HG02884 (cell line): ENCODE measurements around the gene OR2A12.
"Not testable (repeated sequence)": the region's sequence is repeated elsewhere in the genome, so short reads cannot be mapped to it uniquely, and the experiment has no call there.

Source experiments
- ATAC-seq: cut with Tn5 transposase; IDR thresholded peaks from one replicate; pipeline ENCODE4 v1.9.1; 2021; ENCODE audit warnings: mild to moderate bottlenecking, moderate library complexity; ENCODE audit not compliant: unreplicated experiment

Gene OR2A12

DNA sequence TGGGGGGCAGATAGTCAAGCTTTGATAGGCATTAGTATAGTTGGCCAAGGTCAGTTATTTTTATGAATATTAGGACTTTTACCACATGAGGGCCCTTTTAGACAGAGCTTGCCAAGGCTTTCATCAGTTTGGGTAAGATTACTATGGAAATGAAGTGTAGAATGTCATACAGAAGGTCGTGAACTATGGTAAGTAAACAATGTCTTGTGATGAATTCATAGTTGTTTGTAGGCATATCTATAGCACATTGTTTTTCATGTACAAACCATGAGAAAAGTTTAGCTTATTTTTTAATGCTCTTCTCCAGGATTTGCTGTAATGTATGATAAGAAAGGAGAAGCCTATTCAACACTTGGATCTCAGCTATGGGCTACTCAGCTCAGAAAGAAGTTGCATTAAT is 27.6 kb downstream of the OR2A12 start:
- ATAC-seq: no peak

DNA sequence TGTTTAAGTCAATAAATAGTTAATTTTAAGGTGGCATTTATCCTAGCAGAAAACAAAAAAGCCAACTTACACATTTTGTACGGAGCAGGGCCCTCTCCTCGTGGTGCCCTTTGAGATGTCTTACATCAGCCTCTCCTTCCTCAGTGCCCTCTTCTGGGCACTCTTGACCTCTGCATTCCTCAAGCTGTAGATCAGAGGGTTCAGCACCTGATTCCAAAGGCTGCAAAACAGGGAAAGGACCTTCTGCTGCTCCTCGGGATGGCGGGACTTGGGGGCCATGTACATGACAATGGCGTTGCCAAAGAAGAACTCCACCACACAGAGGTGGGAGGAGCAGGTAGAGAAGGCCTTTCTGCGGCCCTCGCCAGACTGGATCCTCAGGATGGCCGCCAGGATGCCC is 32.3 kb downstream of the OR2A12 start:
- no peak for ATAC-seq

DNA sequence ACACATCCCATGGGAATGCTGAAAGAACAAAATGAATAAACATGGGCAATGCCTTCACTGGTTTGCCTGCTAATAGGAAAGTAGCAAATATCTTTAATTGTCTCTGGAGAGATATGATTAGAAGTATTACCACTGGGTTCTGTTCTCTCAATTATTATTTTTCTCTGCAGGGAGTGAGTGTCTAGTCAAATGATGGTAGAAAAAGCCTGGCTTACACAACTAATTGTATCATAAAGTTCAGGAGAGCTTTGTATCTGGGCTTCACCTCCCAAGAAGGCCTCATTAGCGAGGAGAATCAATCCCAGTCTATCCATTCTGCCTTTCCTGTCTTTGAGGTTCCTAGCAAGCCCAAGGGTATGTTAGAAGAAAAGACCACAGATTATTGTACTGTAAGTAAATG is 36.8 kb downstream of the OR2A12 start, which contains the start of gene OR2A14:
Gene OR2A14, plus strand, starts transcription at position 301 of the 400 bp plus-strand sequence. CDS start 5,937 bp downstream, outside the sequence.
- no peak for ATAC-seq

DNA sequence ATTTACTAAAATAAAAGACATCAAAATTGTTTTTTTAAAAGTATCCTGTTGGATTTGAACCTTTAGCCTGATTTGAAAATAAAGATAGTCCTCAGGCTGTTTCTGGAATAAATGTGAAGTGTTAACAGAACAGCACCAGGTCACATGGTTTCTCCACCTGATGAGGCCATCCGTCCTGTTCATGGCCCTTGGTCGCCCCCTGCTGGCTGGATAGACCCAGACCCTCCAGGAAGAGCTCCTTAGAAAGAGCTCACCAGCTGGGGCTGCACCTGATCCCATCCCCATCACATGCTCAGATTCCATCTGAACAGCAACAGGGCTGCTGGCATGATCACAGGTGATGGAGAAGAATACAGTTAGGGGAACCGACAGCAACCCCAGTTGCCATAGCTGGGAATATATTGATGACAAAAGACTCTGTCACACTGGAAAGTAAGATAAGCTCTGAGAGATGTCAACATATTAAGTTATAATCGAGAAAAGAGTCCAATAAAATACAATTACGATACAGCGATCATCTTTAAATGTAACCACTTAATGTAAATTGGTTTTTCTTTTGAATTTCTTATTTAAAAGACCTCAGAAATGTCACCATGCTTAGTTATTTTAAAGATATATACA is 41.7 kb downstream of the OR2A12 start:
- peak; percentile 100 for ATAC-seq

DNA sequence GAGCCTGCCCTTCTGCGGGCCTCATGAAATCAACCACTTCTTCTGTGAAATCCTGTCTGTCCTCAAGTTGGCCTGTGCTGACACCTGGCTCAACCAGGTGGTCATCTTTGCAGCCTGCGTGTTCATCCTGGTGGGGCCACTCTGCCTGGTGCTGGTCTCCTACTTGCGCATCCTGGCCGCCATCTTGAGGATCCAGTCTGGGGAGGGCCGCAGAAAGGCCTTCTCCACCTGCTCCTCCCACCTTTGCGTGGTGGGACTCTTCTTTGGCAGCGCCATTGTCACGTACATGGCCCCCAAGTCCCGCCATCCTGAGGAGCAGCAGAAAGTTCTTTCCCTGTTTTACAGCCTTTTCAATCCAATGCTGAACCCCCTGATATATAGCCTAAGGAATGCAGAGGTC is 43.5 kb downstream of the OR2A12 start:
- not testable (repeated sequence) for ATAC-seq

DNA sequence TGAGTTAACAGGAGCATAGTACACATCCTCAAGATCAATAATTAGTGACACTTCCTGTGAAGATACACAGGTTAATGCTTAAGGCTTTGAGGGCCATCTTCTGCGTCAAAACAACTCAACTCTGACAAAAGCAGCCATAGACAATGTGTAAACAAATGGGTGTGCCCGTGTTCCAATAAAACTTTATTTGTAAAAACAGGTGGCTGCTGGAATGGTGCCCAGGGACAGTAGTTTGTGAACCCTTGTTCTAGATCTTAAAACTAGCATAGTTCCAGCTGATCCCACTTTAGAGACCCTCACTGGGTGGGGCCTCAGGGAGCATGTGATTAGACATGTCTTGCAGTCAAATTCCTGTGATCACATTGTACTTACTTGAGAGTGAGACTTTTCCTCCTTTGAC is 44.7 kb downstream of the OR2A12 start:
- ATAC-seq: no peak

DNA sequence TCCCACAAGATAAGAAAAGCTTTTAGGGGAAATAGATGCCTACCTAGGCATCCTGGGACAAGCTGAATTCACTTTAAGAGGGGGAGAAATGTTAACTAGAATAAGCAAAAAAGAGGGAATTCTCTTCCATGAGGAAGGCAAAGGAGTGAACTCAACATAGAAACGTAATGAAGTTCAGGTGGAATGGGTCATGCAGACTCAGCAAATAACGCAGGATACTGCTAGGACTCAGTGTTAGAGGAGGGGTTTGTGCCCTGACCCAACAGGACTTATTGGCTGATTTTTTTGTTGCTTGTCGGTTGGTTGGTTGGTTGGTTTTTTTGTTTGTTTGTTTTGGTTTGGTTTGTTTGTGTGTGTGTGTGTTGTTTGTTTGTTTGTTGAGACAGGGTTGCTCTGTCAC is 46.2 kb downstream of the OR2A12 start:
- no peak for ATAC-seq

DNA sequence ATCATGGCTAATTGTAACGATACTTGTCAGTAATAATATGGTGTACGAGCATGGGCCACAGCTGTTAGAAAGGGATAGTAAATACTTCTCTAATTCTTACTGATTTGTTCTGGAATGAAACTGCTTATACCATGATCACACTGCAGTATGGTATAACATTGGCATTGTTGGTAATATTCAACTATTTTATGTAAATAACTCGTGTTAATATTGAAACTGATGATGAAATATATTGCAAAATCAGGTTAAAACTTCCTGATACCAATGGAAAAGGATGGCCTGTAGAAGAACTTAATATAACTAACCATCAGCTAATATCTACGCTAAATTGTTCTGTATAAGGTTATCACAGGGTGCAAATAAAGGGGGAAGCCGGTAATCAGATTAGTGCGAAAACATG is 47.2 kb downstream of the OR2A12 start:
- no peak for ATAC-seq

DNA sequence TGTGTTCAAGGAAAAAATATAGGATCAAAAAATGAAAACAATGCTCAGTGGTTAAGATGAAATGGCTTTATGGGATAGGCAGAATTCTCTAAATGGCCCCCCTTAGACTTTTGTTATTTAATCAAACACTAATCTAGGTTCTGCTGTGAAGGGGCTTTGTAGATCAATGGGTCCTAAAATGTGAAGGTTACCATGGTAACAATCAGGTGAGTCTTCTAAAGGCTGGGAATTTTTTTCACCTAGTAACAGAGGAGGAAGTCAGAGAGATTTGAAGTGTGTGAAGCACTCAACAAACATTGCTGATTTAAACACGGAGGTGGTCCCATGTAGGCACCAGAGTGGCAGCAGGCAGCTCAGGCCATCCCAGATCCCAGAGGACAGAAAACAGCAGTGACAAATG is 48.0 kb downstream of the OR2A12 start:
- ATAC-seq: no peak

DNA sequence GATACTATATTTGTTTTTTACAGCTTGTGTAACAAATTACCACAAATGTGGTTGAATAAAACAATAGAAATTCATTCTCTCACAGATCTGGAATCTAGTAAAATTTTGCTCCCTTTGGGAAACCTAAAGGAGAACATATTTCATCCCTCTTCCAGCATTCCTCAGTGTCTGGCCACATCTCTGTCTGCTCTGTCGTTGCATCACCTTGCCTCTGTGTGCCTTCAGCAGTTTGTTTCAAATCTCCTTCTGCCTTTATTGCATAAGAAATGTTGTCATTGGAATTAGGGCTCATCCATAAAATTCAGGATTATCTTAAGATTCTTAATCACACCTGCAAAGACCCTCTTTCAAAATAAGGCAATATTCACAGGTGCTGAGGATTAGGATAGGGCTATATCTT is 51.4 kb downstream of the OR2A12 start:
- ATAC-seq: no peak

DNA sequence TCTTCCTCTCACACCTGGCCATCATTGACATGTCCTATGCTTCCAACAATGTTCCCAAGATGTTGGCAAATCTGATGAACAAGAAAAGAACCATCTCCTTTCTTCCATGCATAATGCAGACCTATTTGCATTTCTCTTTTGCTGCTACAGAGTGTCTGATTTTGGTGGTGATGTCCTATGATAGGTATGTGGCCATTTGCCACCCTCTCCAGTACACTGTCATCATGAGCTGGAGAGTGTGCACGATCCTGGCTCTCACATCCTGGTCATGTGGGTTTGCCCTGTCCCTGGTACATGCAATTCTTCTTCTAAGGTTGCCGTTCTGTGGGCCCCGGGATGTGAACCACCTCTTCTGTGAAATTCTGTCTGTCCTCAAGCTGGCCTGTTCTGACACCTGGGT is 56.1 kb downstream of the OR2A12 start:
- no peak for ATAC-seq

DNA sequence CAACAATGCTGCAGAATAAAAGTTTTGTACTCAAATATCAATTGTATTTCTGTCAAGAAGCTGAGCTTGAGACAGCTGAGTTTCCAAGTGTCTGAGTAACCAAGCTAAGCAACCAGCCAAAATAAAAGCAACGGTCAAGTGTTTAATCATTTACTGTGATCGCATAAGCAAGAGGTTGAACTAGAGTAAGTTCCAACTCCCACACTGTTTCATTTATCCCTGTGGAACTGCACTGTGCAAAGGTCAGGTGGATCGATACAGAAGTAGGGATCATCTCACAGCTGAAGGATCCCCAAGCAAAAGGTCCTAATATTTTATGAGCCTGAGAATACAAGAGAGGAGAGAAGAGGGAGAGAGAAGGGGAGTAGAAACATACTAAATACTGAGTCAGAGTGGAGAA is 58.3 kb downstream of the OR2A12 start:
- no peak for ATAC-seq

DNA sequence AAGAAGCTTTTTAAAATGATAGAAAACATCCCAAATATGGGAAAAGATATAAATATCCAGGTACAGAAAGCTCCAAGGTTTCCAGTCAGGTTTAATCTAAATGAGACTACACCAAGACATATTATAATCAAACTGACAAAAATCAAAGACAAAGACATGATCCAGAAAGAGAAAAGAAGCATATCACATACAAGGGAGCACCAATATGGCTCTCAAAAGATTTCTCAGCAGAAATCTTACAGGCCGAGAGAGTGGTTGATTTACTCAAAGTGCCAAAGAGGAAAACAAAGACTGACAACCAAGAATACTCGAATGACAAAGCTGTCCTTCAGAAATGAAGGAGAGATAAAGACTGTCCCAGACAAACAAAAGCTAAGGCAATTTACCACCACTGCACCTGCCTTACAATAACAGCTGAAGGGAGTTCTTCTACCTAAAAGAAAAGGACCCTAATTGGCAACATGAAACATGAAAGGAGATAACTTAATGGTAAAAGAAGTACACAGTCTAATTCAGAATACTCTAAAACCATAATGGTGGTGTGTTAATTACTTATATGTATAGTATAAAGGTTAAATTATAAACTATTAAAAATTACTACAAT is 62.2 kb downstream of the OR2A12 start:
- ATAC-seq: no peak
